ENCODE results near the gene SLC6A15. TPM values are rescaled to one million over a fixed set of nuclear protein-coding genes. Genes with fewer than 3 reads are reported as not detected.

SLC6A15 gene
- total and polyA plus RNA-seq, 2 donors (not counting 3 experiments of a cell fraction or from before 2014, with no cell fraction given): 0.03 to 0.24 TPM

DNA sequence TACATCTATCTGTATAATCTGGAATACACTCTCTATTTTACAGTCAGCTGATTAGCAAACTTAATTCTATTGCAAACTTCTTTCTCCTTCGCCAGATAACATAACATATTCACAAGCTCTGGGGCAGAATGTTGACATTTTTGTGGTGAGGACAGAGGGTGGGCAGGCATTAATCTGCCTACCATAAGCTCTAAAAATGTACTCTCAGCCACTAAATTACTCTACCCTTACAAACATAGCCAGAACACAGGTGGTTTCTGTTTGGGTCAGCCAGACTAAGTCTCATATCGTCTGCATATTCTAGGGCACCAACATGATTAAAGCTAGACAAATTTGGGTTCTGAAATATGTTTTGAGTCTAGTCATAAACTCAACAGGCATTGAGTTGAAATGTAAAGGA is 90.1 kb downstream of the SLC6A15 start:
- H3K79me2 ChIP-seq (ENCODE audit: control insufficient read depth, insufficient read depth, low read length): no peaks in the 10 kb centered on the region
- no peaks in the 10 kb centered on the region for H3K36me3 ChIP-seq (ENCODE audit: control insufficient read depth in 2 of 2, extremely low read depth in 1 of 2, insufficient read depth in 2 of 2, low read length in 2 of 2)
- ChIA-PET POLR2A (no interaction called here), CTCF (no interaction called here)
- H3K4me2 ChIP-seq (ENCODE audit: insufficient read depth, low read length): no peak overlapping the region
- no peaks in the 10 kb centered on the region for H3K9me3 ChIP-seq (replicated peaks; ENCODE audit: control insufficient read depth, insufficient read depth, low read length)
- no peaks in the 10 kb centered on the region for H3K27me3 ChIP-seq (ENCODE audit: control insufficient read depth in 2 of 2, insufficient read depth in 2 of 2, low read length in 2 of 2)
- intact Hi-C loops (cut with micrococcal nuclease): no loop called here
- H3K9ac ChIP-seq (replicated peaks; ENCODE audit: extremely low read depth, insufficient read depth, low read length): no peak overlapping the region
- no peak for FAIRE-seq
- H2AFZ ChIP-seq (ENCODE audit: low read depth, low read length): no peak overlapping the region
- TF ChIP-seq JUN (IDR thresholded peaks at IDR 0.05; ENCODE audit: borderline replicate concordance, insufficient read depth, insufficient read length, low read depth): no peak
- TF ChIP-seq, protein P1, sequence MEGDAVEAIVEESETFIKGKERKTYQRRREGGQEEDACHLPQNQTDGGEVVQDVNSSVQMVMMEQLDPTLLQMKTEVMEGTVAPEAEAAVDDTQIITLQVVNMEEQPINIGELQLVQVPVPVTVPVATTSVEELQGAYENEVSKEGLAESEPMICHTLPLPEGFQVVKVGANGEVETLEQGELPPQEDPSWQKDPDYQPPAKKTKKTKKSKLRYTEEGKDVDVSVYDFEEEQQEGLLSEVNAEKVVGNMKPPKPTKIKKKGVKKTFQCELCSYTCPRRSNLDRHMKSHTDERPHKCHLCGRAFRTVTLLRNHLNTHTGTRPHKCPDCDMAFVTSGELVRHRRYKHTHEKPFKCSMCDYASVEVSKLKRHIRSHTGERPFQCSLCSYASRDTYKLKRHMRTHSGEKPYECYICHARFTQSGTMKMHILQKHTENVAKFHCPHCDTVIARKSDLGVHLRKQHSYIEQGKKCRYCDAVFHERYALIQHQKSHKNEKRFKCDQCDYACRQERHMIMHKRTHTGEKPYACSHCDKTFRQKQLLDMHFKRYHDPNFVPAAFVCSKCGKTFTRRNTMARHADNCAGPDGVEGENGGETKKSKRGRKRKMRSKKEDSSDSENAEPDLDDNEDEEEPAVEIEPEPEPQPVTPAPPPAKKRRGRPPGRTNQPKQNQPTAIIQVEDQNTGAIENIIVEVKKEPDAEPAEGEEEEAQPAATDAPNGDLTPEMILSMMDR (IDR thresholded peaks at IDR 0.05; ENCODE audit: extremely low read depth in 1 of 2, insufficient read depth in 1 of 2, low read depth in 1 of 2, low read length in 2 of 2): no peak
- TF ChIP-seq GATA2 (IDR thresholded peaks at IDR 0.05; ENCODE audit: insufficient read depth, insufficient read length, low read depth, low read length): no peak
- TF ChIP-seq EZH2 (IDR thresholded peaks at IDR 0.05; ENCODE audit: borderline replicate concordance, low read depth, low read length, severe bottlenecking): no peak
- no peak for TF ChIP-seq MYC (IDR thresholded peaks at IDR 0.05; ENCODE audit: low read depth, low read length)
- no peak for TF ChIP-seq POLR2AphosphoS5 (IDR thresholded peaks at IDR 0.05; ENCODE audit: insufficient read depth, low read depth, low read length)
- no peak for TF ChIP-seq POLR2A (IDR thresholded peaks at IDR 0.05; ENCODE audit: low read depth, low read length)
- TF ChIP-seq, protein P2, sequence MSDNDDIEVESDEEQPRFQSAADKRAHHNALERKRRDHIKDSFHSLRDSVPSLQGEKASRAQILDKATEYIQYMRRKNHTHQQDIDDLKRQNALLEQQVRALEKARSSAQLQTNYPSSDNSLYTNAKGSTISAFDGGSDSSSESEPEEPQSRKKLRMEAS (IDR thresholded peaks at IDR 0.05; ENCODE audit: insufficient read depth, insufficient read length): no peak
- TF ChIP-seq FOS (IDR thresholded peaks at IDR 0.05; ENCODE audit: borderline replicate concordance, insufficient read depth, low read length): no peak
- no peak for DNase-seq (ENCODE audit: low read depth, low spot score)
- H3K9me1 ChIP-seq (replicated peaks; ENCODE audit: control insufficient read depth, extremely low read depth, insufficient read depth, low read length): no peaks in the 10 kb centered on the region
- no peaks in the 10 kb centered on the region for H4K20me1 ChIP-seq (replicated peaks; ENCODE audit: control insufficient read depth, extremely low read depth, insufficient read depth, low read length)
- no TSS peak for BruUV-seq (replicated peaks)
- dilution Hi-C loops (cut with MboI; ENCODE audit: extremely low pct_ligation_motif_present, low sequenced_read_pairs): no loop called here
- no peak overlapping the region for H3K4me3 ChIP-seq (replicated peaks in 1 of 3; ENCODE audit: insufficient read depth in 1 of 3, low read depth in 1 of 3, low read length in 3 of 3)
- H3K4me1 ChIP-seq (ENCODE audit: control insufficient read depth, extremely low read depth, insufficient read depth, low read length): no peaks in the 10 kb centered on the region
- H3K27ac ChIP-seq (ENCODE audit: insufficient read depth, low read depth, low read length): no peak overlapping the region

Measured in endothelial cell of umbilical vein (primary cell).